Nephron (organoid): Measurements from ENCODE around the gene IPO4.
A peak's percentile ranks its signal among the peaks of the same experiment; 100 is the strongest.
"Not testable (repeated sequence)": the region's sequence is repeated elsewhere in the genome, so short reads cannot be mapped to it uniquely, and the experiment has no call there.

Source experiments
- H3K27ac Mint-ChIP-seq, 3 experiments: 2 replicates each; pipeline ENCODE4 v1.8.0; 2020; ENCODE audit warnings: mixed read lengths in 3 of 3, mild to moderate bottlenecking in 2 of 3, moderate library complexity in 1 of 3
- H3K27me3 Mint-ChIP-seq: 2 replicates; pipeline ENCODE4 v1.8.0; 2021; ENCODE audit warnings: low read depth, mild to moderate bottlenecking, moderate library complexity, mixed read lengths
- H3K36me3 Mint-ChIP-seq: 2 replicates; pipeline ENCODE4 v1.8.0; 2020; ENCODE audit warnings: low read depth, mixed read lengths
- H3K4me1 Mint-ChIP-seq: 2 replicates; pipeline ENCODE4 v1.8.0; 2020; ENCODE audit warnings: mixed read lengths
- H3K4me3 Mint-ChIP-seq, 3 experiments: 2 replicates each; pipeline ENCODE4 v1.8.0; 2020; ENCODE audit warnings: mild to moderate bottlenecking in 3 of 3, mixed read lengths in 3 of 3, moderate library complexity in 2 of 3
- H3K9me3 Mint-ChIP-seq: 2 replicates; pipeline ENCODE4 v1.8.0; 2020; ENCODE audit warnings: mixed read lengths
- TF ChIP-seq, protein P1 (sequence below), 3 experiments: fragments of 200-600 bp; sonication (generic); IDR thresholded peaks; one replicate each; pipeline ENCODE4 v1.5.0; 2021; ENCODE audit warnings: antibody characterized with exemption in 3 of 3; ENCODE audit not compliant: unreplicated experiment in 3 of 3

Gene IPO4

DNA sequence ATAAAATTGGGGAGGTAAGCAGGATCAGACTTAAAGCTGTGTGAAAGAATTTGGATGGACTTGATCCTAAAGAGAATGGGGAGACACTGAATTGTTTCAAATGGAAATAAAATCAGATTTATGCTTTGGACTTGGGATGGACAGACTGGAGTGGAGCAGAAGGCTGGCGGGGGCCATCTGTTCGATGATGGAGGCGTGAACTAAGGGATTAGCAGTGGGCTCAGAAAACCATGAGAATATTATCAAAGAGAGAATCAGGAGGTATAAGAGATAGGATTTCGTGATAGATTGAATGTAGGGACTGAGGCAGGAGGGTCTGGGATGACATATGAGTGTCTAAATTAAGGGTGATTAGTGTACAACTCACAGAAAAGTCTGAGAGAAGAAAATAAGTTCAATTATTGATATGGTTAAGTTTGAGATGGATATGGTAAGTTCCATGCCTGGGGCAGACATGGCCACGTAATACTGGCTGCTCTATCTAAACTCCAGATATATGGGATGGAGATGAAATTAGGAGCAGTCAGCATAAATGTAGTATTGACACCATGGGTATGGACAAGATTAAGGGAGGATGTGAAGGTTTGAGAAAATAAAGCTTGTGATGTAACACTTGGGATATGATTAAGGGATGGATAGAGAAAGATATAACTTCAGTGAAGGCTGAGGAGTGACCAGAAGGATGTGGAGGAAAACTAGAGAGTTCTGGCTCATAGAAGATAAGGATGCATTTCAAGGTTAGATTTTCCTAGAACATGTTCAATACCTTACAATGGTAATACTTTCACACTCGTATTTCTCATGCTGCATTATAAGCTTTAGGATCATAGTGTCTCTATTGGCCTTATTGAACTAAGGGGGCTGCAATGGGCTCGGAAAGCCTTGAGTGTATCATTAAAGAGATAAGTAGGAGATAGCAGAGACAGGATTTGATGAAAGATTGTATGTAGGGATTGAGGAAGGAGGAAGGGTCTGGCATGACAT is 15.8 kb upstream of the IPO4 start:
- no peak overlapping the region for H3K4me3 Mint-ChIP-seq
- H3K4me1 Mint-ChIP-seq: no peaks in the 10 kb centered on the region
- peaks cover 7% of the 10 kb centered on the region for H3K9me3 Mint-ChIP-seq
- H3K27me3 Mint-ChIP-seq: no peaks in the 10 kb centered on the region
- TF ChIP-seq, protein P1, sequence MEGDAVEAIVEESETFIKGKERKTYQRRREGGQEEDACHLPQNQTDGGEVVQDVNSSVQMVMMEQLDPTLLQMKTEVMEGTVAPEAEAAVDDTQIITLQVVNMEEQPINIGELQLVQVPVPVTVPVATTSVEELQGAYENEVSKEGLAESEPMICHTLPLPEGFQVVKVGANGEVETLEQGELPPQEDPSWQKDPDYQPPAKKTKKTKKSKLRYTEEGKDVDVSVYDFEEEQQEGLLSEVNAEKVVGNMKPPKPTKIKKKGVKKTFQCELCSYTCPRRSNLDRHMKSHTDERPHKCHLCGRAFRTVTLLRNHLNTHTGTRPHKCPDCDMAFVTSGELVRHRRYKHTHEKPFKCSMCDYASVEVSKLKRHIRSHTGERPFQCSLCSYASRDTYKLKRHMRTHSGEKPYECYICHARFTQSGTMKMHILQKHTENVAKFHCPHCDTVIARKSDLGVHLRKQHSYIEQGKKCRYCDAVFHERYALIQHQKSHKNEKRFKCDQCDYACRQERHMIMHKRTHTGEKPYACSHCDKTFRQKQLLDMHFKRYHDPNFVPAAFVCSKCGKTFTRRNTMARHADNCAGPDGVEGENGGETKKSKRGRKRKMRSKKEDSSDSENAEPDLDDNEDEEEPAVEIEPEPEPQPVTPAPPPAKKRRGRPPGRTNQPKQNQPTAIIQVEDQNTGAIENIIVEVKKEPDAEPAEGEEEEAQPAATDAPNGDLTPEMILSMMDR (IDR thresholded peaks at IDR 0.05; ENCODE audit: unreplicated experiment in 3 of 3): no peak
- peaks cover 79% of the 10 kb centered on the region for H3K36me3 Mint-ChIP-seq
- no peak overlapping the region for H3K27ac Mint-ChIP-seq

DNA sequence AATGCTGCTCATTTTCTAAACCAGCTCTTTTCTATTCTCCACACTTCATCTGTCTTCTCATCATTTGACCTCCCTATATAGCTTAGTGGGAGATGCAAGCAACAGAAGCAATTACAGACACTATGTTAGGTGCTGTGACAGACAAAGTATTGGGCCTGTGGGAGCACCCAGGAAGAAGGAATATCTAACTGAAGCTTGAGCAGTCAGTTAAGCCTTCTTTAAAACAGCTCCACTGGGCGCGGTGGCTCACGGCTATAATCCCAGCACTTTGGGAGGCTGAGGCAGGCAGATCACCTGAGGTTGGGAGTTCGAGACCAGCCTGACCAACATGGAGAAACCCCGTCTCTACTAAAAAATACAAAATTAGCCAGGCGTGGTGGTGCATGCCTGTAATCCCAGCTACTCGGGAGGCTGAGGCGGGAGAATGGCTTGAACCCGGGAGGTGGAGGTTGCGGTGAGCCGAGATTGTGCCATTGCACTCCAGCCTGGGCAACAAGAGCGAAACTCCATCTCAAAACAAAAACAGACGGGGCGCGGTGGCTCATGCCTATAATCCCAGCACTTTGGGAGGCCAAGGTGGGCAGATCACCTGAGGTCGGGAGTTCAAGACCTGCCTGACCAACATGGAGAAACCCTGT is 14.8 kb upstream of the IPO4 start:
- peaks cover 84% of the 10 kb centered on the region for H3K36me3 Mint-ChIP-seq
- H3K4me3 Mint-ChIP-seq, H3K9me3 Mint-ChIP-seq: not testable (repeated sequence)

DNA sequence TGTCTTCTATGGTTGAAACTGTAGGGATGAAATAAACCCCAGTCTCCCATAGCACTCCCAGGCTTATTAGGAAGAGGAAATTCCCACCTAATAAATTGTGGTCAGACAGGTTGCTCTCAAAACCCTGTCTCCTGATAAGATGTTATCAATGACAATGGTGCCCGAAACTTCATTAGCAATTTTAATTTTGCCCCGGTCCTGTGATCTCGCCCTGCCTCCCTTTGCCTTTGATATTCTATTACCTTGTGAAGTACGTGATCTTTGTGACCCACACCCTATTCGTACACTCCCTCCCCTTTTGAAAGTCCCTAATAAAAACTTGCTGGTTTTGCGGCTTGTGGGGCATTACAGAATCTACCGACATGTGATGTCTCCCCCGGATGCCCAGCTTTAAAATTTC is 13.9 kb upstream of the IPO4 start:
- not testable (repeated sequence) for H3K4me1 Mint-ChIP-seq, H3K27ac Mint-ChIP-seq, H3K9me3 Mint-ChIP-seq, H3K4me3 Mint-ChIP-seq, H3K27me3 Mint-ChIP-seq
- peaks cover 77% of the 10 kb centered on the region for H3K36me3 Mint-ChIP-seq

More for the DNA sequence above, 14.8 kb upstream of the IPO4 start:
- H3K27ac Mint-ChIP-seq, H3K27me3 Mint-ChIP-seq, H3K4me1 Mint-ChIP-seq: not testable (repeated sequence)

DNA sequence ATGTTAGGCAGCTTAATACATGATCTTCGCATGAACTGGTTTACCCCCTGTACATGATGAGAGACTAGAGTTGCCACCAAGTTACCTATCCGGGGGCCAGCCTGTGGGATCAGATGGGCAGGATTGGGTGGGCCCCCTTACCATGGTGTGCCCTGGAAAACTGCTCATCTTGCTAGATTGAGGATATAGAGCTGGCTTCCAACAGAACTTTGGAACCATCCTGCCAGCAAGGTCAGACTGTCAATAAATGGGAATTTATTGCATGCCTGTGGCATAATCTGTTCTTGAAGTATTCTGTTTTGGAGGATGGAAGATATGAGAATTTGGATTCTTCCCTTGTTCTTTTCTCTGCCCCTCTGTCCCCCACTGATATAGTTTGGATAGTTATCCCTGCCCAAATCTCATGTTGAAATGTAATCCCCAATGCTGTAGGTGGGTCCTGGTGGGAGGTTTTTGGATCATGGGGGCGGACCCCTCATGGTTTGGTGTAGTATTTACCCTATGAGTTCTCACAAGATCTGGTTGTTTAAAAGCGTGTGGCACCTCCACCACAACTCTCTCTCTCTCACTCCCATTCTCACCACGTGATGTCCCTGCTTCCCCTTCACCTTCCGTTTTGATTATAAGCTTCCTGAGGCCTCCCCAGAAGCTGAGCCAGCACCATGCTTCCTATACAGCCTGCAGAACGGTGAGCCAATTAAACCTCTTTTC is 10.4 kb upstream of the IPO4 start:
- no peaks in the 10 kb centered on the region for H3K27me3 Mint-ChIP-seq
- peak overlapping the region in 2 of 3 experiments; percentile 17 to 41 for H3K27ac Mint-ChIP-seq
- peaks cover 7% of the 10 kb centered on the region for H3K9me3 Mint-ChIP-seq
- peaks cover 46% of the 10 kb centered on the region for H3K36me3 Mint-ChIP-seq
- peaks cover 34% of the 10 kb centered on the region for H3K4me1 Mint-ChIP-seq
- peak overlapping the region; percentile 39 to 68 (median 64) for H3K4me3 Mint-ChIP-seq
- TF ChIP-seq, protein P1 (IDR thresholded peaks at IDR 0.05; ENCODE audit: unreplicated experiment in 3 of 3): no peak

DNA sequence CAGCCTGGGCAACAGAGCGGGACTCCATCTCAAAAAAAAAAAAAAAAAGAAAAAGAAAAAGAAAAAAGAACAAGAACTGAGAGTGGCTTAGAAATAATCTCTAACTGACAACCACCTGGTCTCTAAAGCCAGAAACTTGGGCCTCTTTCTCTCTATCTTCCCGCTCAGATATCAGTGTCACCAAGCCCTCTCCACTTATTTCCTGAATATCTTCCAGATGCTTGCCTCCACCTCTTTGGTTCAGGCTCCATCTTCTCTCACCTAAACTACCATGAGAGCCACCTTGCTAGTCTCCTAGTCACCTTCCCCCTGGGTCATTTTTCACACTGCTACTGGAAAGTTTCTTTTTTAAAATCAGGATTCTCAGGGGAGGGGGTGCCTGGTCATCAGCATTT is 8.4 kb upstream of the IPO4 start:
- Mint-ChIP-seq H3K9me3 (no peaks in the 10 kb centered on the region), H3K27me3 (no peaks in the 10 kb centered on the region), H3K36me3 (peaks cover 44% of the 10 kb centered on the region), H3K4me3 (peak overlapping the region; percentile 86 to 90 (median 89)), H3K27ac (peak overlapping the region; percentile 67 to 90 (median 82)), H3K4me1 (peaks cover 35% of the 10 kb centered on the region)
- TF ChIP-seq, protein P1 (IDR thresholded peaks at IDR 0.05; ENCODE audit: unreplicated experiment in 3 of 3): no peak

DNA sequence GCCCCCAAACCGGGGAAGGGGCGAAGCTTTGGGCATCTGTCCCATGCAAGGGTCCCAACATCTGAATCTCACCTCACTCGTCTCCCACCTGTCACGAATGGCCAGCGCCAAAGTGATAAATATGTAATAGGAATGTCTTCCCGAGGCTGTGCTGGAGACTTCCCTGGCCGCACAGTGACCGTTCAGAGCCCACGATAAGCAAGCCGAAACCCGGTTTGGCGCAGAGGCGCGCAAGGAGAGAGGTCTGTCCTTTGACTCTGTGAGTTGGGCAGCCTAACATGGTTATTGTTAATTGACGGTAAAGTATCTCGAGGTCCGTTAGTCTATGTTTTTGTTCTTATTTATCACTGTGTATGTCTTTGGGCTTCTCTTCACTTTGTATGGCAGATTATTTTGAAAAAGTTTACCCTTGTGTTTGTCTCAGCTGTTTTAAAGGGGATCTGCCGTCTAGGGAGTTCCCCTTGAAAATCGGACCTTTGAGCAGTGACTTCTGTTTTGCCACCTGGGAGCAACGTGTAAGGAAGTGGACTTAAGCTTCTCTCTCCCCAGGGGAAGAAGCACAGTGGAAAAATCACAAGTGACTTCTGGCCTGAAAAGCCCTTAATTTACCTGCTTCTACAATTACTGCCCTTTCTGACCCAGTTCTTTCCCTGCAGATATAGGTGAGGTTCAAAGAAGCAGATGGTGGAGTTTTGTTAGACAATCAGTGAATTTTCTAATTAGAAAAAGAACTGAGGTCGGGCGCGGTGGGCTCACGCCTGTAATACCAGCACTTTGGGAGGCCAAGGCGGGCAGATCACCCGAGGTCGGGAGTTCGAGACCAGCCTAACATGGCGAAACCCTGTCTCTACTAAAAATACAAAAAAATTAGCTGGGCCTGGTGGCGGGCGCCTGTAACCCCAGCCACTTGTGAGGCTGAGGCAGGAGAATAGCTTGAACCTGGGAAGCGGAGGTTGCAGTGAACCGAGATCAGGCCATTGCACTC is 7.7 kb upstream of the IPO4 start:
- H3K27ac Mint-ChIP-seq: peak overlapping the region; percentile 95 to 97 (median 95)

More for the DNA sequence above, 7.7 kb upstream of the IPO4 start:
- TF ChIP-seq, protein P1 (IDR thresholded peaks at IDR 0.05; ENCODE audit: unreplicated experiment in 3 of 3): no peak
- Mint-ChIP-seq H3K36me3 (peaks cover 41% of the 10 kb centered on the region), H3K27me3 (no peaks in the 10 kb centered on the region), H3K4me3 (peak overlapping the region; percentile 90 to 99 (median 97)), H3K4me1 (peaks cover 35% of the 10 kb centered on the region), H3K9me3 (no peaks in the 10 kb centered on the region)
